ENCODE data around the gene SNTG2. TPM values are rescaled to one million over a fixed set of nuclear protein-coding genes. Genes with fewer than 3 reads are reported as not detected.

SNTG2 gene
- total RNA-seq, 1 experiment from 2014 or later: 2.1 TPM

DNA sequence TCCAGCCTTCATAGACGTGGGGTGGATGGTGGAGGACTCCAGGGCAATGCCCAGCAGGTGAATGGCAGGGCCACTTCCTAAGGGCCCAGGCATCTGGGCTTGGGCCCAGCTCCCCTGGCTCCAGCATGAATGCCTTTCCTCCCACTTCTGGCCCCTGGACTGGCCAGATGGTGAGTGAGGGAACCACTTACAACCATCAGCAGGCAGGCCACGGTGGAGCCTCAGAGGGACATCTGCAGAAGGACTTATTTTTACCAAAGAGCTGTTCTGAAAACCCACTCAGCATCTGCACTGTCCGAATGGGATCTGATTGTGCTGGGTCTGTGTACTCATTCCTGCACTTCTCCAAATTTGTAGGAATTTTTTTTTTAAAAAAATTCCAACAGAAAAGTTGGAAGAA lies 69.6 kb downstream of the SNTG2 start:
- H3K27me3 ChIP-seq (ENCODE audit: control insufficient read depth, insufficient read depth, low read length): no peaks in the 10 kb centered on the region

DNA sequence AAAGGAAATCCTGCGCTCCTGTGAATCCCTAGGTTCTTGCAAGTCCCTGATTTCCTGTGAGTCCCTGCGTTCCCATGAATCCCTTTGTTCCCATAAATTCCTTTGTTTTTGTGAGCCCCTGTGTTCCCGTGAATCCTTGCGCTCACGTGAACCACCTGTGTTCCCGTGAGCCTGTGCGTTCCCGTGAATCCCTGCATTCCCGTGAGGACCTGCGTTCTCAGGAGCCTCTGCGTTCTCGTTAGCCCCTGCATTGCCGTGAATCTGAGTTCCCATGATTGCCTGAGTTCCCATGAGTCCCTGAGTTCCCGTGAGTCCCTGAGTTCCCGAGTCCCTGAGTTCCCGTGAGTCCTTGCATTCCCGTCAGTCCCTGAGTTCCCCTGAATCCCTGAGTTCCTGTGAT lies 71.5 kb downstream of the SNTG2 start:
- no peaks in the 10 kb centered on the region; the same call in 1 of the 2 replicates for H3K36me3 ChIP-seq (replicated peaks; ENCODE audit: control insufficient read depth, insufficient read depth, low read length)
- no peak for DNase-seq
- no peak overlapping the region for H3K4me3 ChIP-seq (ENCODE audit: insufficient read depth, low read depth, low read length)
- no peaks in the 10 kb centered on the region for H3K27me3 ChIP-seq (ENCODE audit: control insufficient read depth, insufficient read depth, low read length)

More for the DNA sequence above, 69.6 kb downstream of the SNTG2 start:
- no peak overlapping the region for H3K4me3 ChIP-seq (ENCODE audit: insufficient read depth, low read depth, low read length)
- no peak for DNase-seq
- no peaks in the 10 kb centered on the region for H3K36me3 ChIP-seq (replicated peaks; ENCODE audit: control insufficient read depth, insufficient read depth, low read length)

DNA sequence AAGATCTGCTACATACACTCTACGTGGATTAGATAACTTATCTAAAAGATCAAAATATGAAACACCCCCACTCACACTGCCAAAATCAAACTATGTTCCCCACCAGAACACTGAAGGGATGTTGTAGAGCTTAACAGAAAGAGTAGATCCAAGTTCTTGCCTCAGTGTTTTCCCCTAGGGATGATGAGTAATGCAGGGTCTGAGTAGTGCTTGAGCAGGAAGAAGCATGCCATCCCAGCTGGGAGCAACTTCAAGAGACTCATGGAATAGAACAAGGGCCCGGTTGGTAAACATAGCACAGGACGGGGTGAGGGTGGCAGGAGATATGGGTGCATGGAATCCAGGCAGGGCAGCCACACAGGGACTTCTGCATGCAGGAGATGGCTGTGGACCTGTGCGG lies 74.3 kb downstream of the SNTG2 start:
- Histone ChIP-seq H3K4me3 (ENCODE audit: insufficient read depth, low read depth, low read length) (no peak overlapping the region), H3K36me3 (replicated peaks; ENCODE audit: control insufficient read depth, insufficient read depth, low read length) (no peaks in the 10 kb centered on the region; the same call in 1 of the 2 replicates), H3K27me3 (ENCODE audit: control insufficient read depth, insufficient read depth, low read length) (no peaks in the 10 kb centered on the region)
- DNase-seq: no peak

DNA sequence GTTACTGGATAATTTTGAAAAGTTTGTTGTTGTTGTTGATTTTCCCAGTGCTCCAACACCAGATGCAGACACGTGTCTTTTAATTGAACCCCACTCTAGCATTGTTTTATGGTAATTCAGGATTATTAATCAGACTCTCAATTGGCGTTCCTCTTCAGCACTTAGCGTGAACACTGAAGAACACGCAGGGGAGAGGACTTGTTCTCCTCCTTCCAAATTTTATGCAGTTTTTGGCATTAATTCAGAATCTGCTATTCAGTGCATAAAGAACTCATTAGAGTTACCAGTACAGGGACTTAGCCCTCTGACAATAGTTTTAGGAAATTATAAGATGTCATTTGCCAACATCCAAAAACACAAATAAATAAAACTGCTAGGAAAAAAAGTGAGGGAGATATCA lies 75.5 kb downstream of the SNTG2 start:
- Histone ChIP-seq H3K36me3 (replicated peaks; ENCODE audit: control insufficient read depth, insufficient read depth, low read length) (no peaks in the 10 kb centered on the region; the same call in 1 of the 2 replicates), H3K4me3 (ENCODE audit: insufficient read depth, low read depth, low read length) (no peak overlapping the region), H3K27me3 (ENCODE audit: control insufficient read depth, insufficient read depth, low read length) (no peaks in the 10 kb centered on the region)
- no peak for DNase-seq

DNA sequence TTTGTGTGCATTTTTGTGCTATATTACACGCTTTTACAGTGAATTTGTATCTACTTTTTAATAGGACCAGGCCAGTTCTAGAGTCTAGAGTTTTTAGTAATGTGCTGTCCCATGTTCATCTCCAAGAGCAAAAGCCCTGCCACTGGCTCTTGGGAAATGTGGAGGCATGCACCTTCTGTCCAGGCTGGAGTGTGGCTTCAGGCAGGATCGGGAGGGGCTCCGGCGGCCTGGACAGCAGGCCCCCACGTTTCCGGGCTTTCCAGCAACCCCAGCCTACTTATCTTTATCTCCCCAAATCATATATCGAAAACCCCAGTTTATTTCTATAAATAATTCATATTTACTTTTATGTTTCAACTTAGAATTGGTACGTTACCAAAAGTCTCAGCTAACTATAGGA lies 78.2 kb downstream of the SNTG2 start:
- no peak for DNase-seq
- Histone ChIP-seq H3K36me3 (replicated peaks; ENCODE audit: control insufficient read depth, insufficient read depth, low read length) (no peaks in the 10 kb centered on the region; the same call in 1 of the 2 replicates), H3K27me3 (ENCODE audit: control insufficient read depth, insufficient read depth, low read length) (no peaks in the 10 kb centered on the region), H3K4me3 (ENCODE audit: insufficient read depth, low read depth, low read length) (no peak overlapping the region)

DNA sequence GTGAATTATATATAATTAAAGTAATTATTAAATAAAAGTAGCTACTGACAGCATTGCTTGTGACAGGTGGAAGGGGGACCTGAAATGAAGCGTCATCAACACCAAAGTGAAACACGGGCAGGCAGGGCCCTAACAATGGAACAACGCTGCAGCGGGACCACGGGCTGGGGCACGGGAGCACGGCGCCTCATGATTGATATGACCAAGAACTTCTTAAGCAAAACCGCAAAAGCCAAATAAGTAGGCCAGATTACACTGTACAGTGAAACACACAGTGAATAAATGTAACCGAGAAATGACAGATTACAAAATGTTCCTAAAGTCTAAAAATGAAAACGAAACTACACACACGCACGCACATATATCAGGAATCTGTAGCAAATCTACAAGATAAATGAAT lies 81.4 kb downstream of the SNTG2 start:
- H3K4me3 ChIP-seq (ENCODE audit: insufficient read depth, low read depth, low read length): no peak overlapping the region
- DNase-seq: no peak
- H3K27me3 ChIP-seq (ENCODE audit: control insufficient read depth, insufficient read depth, low read length): no peaks in the 10 kb centered on the region
- no peaks in the 10 kb centered on the region for H3K36me3 ChIP-seq (replicated peaks; ENCODE audit: control insufficient read depth, insufficient read depth, low read length)

DNA sequence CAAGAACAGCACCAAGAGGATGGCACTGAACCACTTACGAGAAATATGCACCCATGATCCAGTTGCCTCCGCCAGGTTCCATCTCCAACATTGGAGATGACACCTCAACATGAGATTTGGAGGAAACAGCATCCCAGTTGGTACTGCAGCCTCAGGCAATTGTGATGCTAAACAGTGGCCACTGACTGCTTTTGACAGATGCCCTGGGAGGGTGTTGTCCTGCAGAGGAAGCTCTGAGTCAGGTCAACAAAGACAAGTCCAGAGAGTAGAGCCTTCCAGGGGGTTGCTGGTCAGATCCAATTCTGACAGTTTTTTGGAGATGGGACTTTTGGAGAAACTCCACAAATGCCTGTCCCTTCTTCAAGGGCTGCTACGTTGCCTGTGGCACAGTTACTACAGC lies 82.4 kb downstream of the SNTG2 start:
- no peaks in the 10 kb centered on the region for H3K36me3 ChIP-seq (replicated peaks; ENCODE audit: control insufficient read depth, insufficient read depth, low read length)
- no peak for DNase-seq
- no peaks in the 10 kb centered on the region for H3K27me3 ChIP-seq (ENCODE audit: control insufficient read depth, insufficient read depth, low read length)
- H3K4me3 ChIP-seq (ENCODE audit: insufficient read depth, low read depth, low read length): no peak overlapping the region

DNA sequence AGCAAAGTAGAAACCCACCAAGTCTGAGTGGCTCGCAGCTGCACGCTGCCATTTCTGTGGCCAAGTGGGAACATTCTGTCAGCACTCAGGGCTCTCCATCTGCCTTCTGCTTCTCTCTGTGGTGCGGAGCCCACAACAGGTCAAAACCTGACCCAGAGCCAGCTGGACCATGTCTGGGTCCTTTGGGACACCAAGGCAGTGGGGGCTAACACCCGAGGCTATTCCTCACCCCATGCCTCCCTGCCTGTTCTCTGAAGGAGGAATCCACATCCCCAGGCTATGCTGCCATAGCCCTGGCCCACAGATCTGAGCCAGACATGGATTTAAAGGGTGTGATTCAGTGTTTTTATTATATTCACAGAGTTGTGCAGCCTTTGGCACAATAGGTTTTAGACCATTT lies 86.4 kb downstream of the SNTG2 start:
- DNase-seq: no peak
- Histone ChIP-seq H3K4me3 (ENCODE audit: insufficient read depth, low read depth, low read length) (no peak overlapping the region), H3K27me3 (ENCODE audit: control insufficient read depth, insufficient read depth, low read length) (no peaks in the 10 kb centered on the region), H3K36me3 (replicated peaks; ENCODE audit: control insufficient read depth, insufficient read depth, low read length) (no peaks in the 10 kb centered on the region)

DNA sequence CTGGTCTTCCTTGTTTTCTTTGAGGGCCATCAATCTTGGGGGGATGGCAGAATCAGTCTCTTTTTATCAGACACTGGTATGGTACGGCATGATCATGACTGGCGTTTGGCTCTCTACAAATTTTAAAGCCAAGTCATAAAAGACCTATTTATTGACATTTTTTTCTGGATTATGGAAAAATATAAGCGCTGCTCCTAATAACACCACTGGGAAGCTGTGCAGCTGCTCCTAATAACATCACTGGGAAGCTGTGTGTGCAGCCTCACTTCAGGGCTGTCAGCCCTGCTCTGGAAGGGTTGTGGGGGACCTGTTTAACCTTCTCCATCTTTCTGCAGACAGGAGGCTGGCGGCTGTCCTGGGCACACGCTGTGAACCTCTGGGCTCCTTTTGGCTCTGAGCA lies 88.9 kb downstream of the SNTG2 start:
- DNase-seq: no peak
- no peak overlapping the region for H3K4me3 ChIP-seq (ENCODE audit: insufficient read depth, low read depth, low read length)
- H3K36me3 ChIP-seq (replicated peaks; ENCODE audit: control insufficient read depth, insufficient read depth, low read length): no peaks in the 10 kb centered on the region
- no peaks in the 10 kb centered on the region for H3K27me3 ChIP-seq (ENCODE audit: control insufficient read depth, insufficient read depth, low read length)

DNA sequence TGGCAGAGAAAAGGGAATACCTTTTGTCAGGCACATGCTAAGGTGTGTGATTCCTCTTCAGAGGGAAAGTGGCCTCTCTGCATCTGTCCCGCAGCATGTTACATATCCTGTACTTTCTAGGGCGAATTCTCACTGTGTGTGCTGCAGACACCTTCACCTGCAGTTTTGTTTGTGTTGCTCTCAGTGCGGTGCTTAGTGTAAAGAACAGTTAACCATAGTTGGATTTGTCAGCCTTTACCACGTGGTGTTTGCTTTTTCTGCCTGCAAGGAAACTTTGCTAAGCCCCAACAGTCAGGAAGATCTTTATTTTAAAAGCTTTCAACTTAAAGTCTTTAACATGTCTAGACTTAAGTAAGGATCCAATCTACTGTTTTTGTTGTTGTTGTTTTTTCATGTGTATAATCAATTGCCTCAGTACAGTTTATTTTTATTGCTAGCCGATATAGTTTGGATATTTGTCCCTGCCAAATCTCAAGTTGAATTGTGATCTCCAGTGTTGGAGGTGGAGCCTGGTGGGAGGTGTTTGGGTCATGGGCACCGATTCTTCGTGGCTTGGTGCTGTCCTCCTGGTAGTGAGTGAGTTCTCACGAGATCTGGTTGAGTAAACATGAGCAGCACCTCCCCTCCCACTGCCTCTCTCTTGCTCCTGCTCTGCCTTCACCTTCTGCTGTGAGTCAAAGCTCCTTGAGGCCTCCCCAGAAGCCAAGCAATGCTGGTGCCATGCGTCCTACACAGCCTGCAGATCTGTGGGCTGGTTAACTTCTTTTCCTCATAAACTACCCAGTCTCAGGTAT lies 90.6 kb downstream of the SNTG2 start:
- Histone ChIP-seq H3K27me3 (ENCODE audit: control insufficient read depth, insufficient read depth, low read length) (no peaks in the 10 kb centered on the region), H3K4me3 (ENCODE audit: insufficient read depth, low read depth, low read length) (no peak overlapping the region), H3K36me3 (replicated peaks; ENCODE audit: control insufficient read depth, insufficient read depth, low read length) (no peaks in the 10 kb centered on the region)
- no peak for DNase-seq

DNA sequence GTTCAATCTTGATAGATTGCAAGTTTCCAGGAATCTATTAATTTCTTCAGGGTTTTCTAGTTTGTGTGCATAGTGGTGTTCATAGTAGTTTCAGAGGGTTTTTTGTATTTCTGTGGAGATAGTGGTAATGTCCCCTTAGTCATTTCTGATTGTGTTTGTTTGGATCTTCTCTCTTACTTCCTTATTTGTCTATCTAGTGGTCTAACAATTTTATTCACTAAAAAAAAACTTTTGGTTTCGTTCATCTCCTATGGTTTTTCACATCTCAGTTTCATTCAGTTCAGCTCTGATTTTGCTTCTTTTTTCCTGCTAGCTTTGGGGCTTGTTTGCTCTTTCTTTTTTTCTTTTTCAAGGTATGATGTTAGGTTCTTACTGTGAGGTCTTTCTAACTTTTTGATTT lies 94.5 kb downstream of the SNTG2 start:
- no peak for DNase-seq
- Histone ChIP-seq H3K4me3 (ENCODE audit: insufficient read depth, low read depth, low read length) (no peak overlapping the region), H3K36me3 (replicated peaks; ENCODE audit: control insufficient read depth, insufficient read depth, low read length) (no peaks in the 10 kb centered on the region), H3K27me3 (ENCODE audit: control insufficient read depth, insufficient read depth, low read length) (no peaks in the 10 kb centered on the region)

DNA sequence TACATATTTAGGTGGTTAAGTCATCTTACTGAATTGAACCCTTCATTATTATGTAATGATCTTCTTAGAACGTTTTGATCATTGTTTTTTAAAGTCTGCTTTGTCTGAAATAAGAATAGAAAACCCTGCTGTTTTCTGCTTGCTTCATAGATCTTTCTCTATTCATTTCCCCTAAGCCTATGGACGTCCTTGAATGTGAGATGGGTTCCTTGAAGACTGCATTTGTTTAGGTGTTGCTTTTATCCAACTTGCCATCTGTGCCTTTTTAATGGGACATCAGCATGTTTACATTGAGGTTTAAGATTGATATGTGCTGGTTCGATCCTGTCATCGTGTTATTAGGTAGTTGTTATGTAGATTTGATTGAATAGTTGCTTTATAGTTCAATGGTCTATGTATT lies 95.4 kb downstream of the SNTG2 start:
- Histone ChIP-seq H3K4me3 (ENCODE audit: insufficient read depth, low read depth, low read length) (no peak overlapping the region), H3K27me3 (ENCODE audit: control insufficient read depth, insufficient read depth, low read length) (no peaks in the 10 kb centered on the region), H3K36me3 (replicated peaks; ENCODE audit: control insufficient read depth, insufficient read depth, low read length) (no peaks in the 10 kb centered on the region)
- no peak for DNase-seq

DNA sequence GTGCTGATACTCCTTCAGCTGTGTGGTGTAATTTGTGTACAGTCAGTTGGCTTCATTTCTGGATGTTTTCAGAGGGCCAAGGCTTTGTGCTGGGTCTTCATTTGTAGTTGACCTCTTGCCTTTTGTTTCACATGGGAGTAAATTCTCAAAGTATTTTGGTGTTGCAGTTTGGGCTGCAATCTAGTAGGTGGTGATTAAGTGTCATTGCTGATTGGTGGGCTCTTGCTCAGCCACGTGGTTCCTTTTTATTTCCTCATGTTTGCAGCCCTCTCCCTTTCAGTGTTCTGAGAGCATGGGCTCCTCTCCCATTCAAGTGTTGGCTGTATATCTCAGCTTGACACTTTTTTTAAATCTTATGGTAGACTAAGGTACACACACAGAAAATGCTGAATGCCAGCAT lies 96.8 kb downstream of the SNTG2 start:
- DNase-seq: no peak
- H3K4me3 ChIP-seq (ENCODE audit: insufficient read depth, low read depth, low read length): no peak overlapping the region
- H3K27me3 ChIP-seq (ENCODE audit: control insufficient read depth, insufficient read depth, low read length): no peaks in the 10 kb centered on the region
- H3K36me3 ChIP-seq (replicated peaks; ENCODE audit: control insufficient read depth, insufficient read depth, low read length): no peaks in the 10 kb centered on the region

DNA sequence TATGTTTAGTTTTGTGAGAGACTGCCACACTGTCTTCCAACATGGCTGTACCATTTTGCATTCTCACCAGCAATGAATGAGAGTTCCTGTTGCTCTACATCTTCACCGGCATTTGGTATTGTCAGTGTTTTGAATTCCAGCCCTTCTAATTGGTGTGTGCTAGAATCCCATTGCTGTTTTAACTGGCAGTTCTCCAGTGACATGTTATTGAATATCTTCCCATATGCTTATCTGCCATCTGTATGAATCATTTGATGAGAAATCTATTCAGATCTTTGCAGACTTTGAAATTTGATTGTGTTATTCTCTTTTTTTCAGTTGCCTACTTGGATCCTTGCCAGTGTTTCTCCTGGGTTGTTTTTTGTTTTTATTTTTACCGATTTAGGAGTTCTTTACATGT lies 99.0 kb downstream of the SNTG2 start:
- Histone ChIP-seq H3K4me3 (ENCODE audit: insufficient read depth, low read depth, low read length) (no peak overlapping the region), H3K27me3 (ENCODE audit: control insufficient read depth, insufficient read depth, low read length) (no peaks in the 10 kb centered on the region), H3K36me3 (replicated peaks; ENCODE audit: control insufficient read depth, insufficient read depth, low read length) (no peaks in the 10 kb centered on the region)
- no peak for DNase-seq

DNA sequence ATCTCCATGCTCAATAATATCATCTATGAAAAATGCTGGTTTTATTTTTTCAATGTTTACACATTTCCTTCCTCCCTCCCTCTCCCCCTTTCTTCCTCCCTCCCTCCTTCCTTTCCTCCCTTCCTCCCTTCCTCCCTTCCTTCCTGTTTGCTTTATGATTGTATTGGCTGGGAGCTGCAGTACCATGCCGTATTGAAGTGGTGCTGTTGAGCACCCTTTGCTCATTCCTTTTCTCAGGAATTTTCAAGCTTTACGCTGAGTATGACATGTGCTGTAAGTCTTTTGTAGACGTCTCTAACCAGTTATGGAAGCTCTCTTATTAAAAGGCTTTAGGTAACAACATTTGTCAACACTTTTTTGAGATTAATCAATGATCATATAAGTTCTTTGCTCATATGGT lies 100.4 kb downstream of the SNTG2 start:
- Histone ChIP-seq H3K27me3 (ENCODE audit: control insufficient read depth, insufficient read depth, low read length) (no peaks in the 10 kb centered on the region), H3K36me3 (replicated peaks; ENCODE audit: control insufficient read depth, insufficient read depth, low read length) (no peaks in the 10 kb centered on the region), H3K4me3 (ENCODE audit: insufficient read depth, low read depth, low read length) (no peak overlapping the region)
- no peak for DNase-seq

DNA sequence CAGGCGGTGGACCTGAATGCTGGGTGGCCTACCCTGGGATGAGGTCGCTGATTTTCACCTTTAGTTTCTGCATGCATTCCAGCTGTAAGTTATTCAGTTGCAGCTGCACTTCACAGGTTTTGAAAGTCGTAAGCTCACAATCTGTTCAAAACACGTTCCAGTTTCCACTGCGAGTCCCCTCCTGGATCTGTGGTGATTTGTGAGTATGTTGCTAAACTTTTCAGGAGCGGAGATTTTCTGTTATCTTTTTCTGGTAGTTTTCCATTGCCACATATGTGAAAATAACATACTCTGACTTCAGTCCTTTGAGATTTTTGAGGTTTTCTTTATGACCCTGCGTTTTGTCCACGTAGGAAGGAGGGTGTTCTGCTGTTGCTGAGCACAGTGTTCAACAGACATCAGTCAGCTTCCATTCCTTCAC lies 102.1 kb downstream of the SNTG2 start:
- no peak overlapping the region for H3K4me3 ChIP-seq (ENCODE audit: insufficient read depth, low read depth, low read length)
- H3K27me3 ChIP-seq (ENCODE audit: control insufficient read depth, insufficient read depth, low read length): no peaks in the 10 kb centered on the region
- DNase-seq: no peak
- no peaks in the 10 kb centered on the region for H3K36me3 ChIP-seq (replicated peaks; ENCODE audit: control insufficient read depth, insufficient read depth, low read length)

Data from H7 (cell line).